Measurements from ENCODE around the gene NEK4.
A peak's percentile ranks its signal among the peaks of the same experiment; 100 is the strongest.

The NEK4 gene

GRCh38 chr3:52705688-52706686, 64.8 kb downstream of the NEK4 start, which contains the start of the genes GLT8D1 and SPCS1:
Gene GLT8D1, minus strand, starts transcription at chr3:52705791. Its CDS starts 5,331 bp downstream, at chr3:52700460.
Gene SPCS1, plus strand, starts transcription at chr3:52706106. Its CDS starts 141 bp downstream, at chr3:52706247.
- Histone ChIP-seq H3K4me3 (peak within 1 kb of the TSS; percentile 62 to 92 (median 71)), H3K27ac (peak within 1 kb of the TSS; percentile 58 to 97 (median 90))

GRCh38 chr3:52705438-52705687, 65.4 kb downstream of the NEK4 start:
- H3K4me3 ChIP-seq, result peak overlapping the region; percentile 62 to 92 (median 71)

GRCh38 chr3:52704611-52705437, 65.9 kb downstream of the NEK4 start:
- H3K27ac ChIP-seq, result peak overlapping the region; percentile 58 to 97 (median 90)

More at GRCh38 chr3:52705438-52705687, 65.4 kb downstream of the NEK4 start:
- peak overlapping the region; percentile 58 to 97 (median 90) for H3K27ac ChIP-seq

GRCh38 chr3:52703341-52703740, 67.4 kb downstream of the NEK4 start:
- Histone ChIP-seq H3K4me3 (no peak overlapping the region), H3K27ac (peak overlapping the region in 4 of 21 experiments; percentile 26 to 97 (median 93))

More at GRCh38 chr3:52704611-52705437, 65.9 kb downstream of the NEK4 start:
- peak overlapping the region; percentile 62 to 92 (median 71) for H3K4me3 ChIP-seq

- no peak overlapping the region for H3K27ac ChIP-seq
Measured at GRCh38 chr3:52697632-52697965, 73.1 kb downstream of the NEK4 start.

GRCh38 chr3:52696830-52697631, 73.7 kb downstream of the NEK4 start:
- Histone ChIP-seq H3K27ac (peak overlapping the region in 2 of 21 experiments; percentile 9 to 38), H3K4me3 (no peak overlapping the region)

More at GRCh38 chr3:52697632-52697965, 73.1 kb downstream of the NEK4 start:
- H3K4me3 ChIP-seq, result no peak overlapping the region

- H3K4me3 ChIP-seq, result no peak overlapping the region
- peak overlapping the region in 1 of 21 experiments; percentile 38 for H3K27ac ChIP-seq
Measured at GRCh38 chr3:52695798-52696671, 74.7 kb downstream of the NEK4 start.

- Histone ChIP-seq H3K27ac (no peak overlapping the region), H3K4me3 (no peak overlapping the region)
Measured at GRCh38 chr3:52694528-52695189, 76.1 kb downstream of the NEK4 start.

GRCh38 chr3:52693071-52693470, 77.7 kb downstream of the NEK4 start:
- H3K27ac ChIP-seq, result no peak overlapping the region
- H3K4me3 ChIP-seq, result no peak overlapping the region

GRCh38 chr3:52690560-52690959, 80.2 kb downstream of the NEK4 start:
- no peak overlapping the region for H3K4me3 ChIP-seq

GRCh38 chr3:52689151-52689550, 81.6 kb downstream of the NEK4 start:
- Histone ChIP-seq H3K4me3 (no peak overlapping the region), H3K27ac (peak overlapping the region in 2 of 21 experiments; percentile 13 to 23)

More at GRCh38 chr3:52690560-52690959, 80.2 kb downstream of the NEK4 start:
- H3K27ac ChIP-seq, result no peak overlapping the region

- Histone ChIP-seq H3K4me3 (no peak overlapping the region), H3K27ac (peak overlapping the region in 3 of 21 experiments; percentile 13 to 44 (median 33))
Measured at GRCh38 chr3:52688266-52688665, 82.5 kb downstream of the NEK4 start.

- Histone ChIP-seq H3K27ac (peak within 1 kb of the TSS; percentile 87 to 100 (median 97)), H3K4me3 (peak within 1 kb of the TSS; percentile 54 to 95 (median 66))
Measured at GRCh38 chr3:52685709-52686691, 84.7 kb downstream of the NEK4 start, which contains the start of the genes GNL3 and PBRM1. Gene GNL3, plus strand, starts transcription at chr3:52686032. Its CDS starts 61 bp downstream, at chr3:52686093. Gene PBRM1, minus strand, starts transcription at chr3:52685913.

- Histone ChIP-seq H3K4me3 (peak overlapping the region; percentile 54 to 95 (median 66)), H3K27ac (peak overlapping the region; percentile 87 to 100 (median 97))
Measured at GRCh38 chr3:52685285-52685708, 85.4 kb downstream of the NEK4 start.

- Histone ChIP-seq H3K27ac (peak overlapping the region in 3 of 21 experiments; percentile 98 to 99 (median 98)), H3K4me3 (peak overlapping the region in 1 of 7 experiments; percentile 75)
Measured at GRCh38 chr3:52684184-52684583, 86.6 kb downstream of the NEK4 start.

- no peak overlapping the region for H3K4me3 ChIP-seq
- peak overlapping the region in 2 of 21 experiments; percentile 14 to 21 for H3K27ac ChIP-seq
Measured at GRCh38 chr3:52683611-52684010, 87.1 kb downstream of the NEK4 start.
